ENCODE measurements around the gene COA1.
"Not testable (repeated sequence)": the region's sequence is repeated elsewhere in the genome, so short reads cannot be mapped to it uniquely, and the experiment has no call there.

Gene COA1

GRCh38 chr7:43686991-43687390 is 42.3 kb downstream of the COA1 start:
- DNase-seq: no peak

- DNase-seq: no peak
Observed at GRCh38 chr7:43680736-43681135, 48.6 kb downstream of the COA1 start.

GRCh38 chr7:43679210-43680068 is 49.9 kb downstream of the COA1 start:
- no peak for DNase-seq

GRCh38 chr7:43678315-43678714 is 51.0 kb downstream of the COA1 start:
- DNase-seq: no peak

- DNase-seq: no peak
Observed at GRCh38 chr7:43677864-43678263, 51.5 kb downstream of the COA1 start.

GRCh38 chr7:43674559-43675436 is 54.5 kb downstream of the COA1 start:
- DNase-seq: no peak

GRCh38 chr7:43673243-43673976 is 55.9 kb downstream of the COA1 start:
- not testable (repeated sequence) for DNase-seq

GRCh38 chr7:43671521-43671920 is 57.8 kb downstream of the COA1 start:
- DNase-seq: no peak

GRCh38 chr7:43669286-43670081 is 59.8 kb downstream of the COA1 start:
- no peak for DNase-seq

- no peak for DNase-seq
Observed at GRCh38 chr7:43668035-43668434, 61.3 kb downstream of the COA1 start.

- no peak for DNase-seq
Observed at GRCh38 chr7:43666938-43667337, 62.4 kb downstream of the COA1 start.

- no peak for DNase-seq
Observed at GRCh38 chr7:43664681-43665080, 64.6 kb downstream of the COA1 start.

- no peak for DNase-seq
Observed at GRCh38 chr7:43660141-43660540, 69.2 kb downstream of the COA1 start.

- DNase-seq: no peak
Observed at GRCh38 chr7:43659549-43659896, 69.8 kb downstream of the COA1 start.

GRCh38 chr7:43658718-43659548 is 70.4 kb downstream of the COA1 start:
- DNase-seq: no peak

GRCh38 chr7:43656997-43657396 is 72.3 kb downstream of the COA1 start:
- DNase-seq: no peak

GRCh38 chr7:43655584-43655983 is 73.7 kb downstream of the COA1 start:
- DNase-seq: no peak

GRCh38 chr7:43653891-43654504 is 75.3 kb downstream of the COA1 start:
- DNase-seq: no peak

- no peak for DNase-seq
Observed at GRCh38 chr7:43653466-43653865, 75.9 kb downstream of the COA1 start.

- DNase-seq: no peak
Observed at GRCh38 chr7:43652364-43652763, 77.0 kb downstream of the COA1 start.

- no peak for DNase-seq
Observed at GRCh38 chr7:43650457-43651052, 78.8 kb downstream of the COA1 start.
